Activated CD8-positive, alpha-beta memory T cell treated with anti-CD3 and anti-CD28 coated beads, Interleukin-2, amount 50 U/mL, for 1 hour (primary cell): Measurements from ENCODE around the gene RGS14.
"Not testable (repeated sequence)": the region's sequence is repeated elsewhere in the genome, so short reads cannot be mapped to it uniquely, and the experiment has no call there.

Experiments used
- DNase-seq: peaks from one replicate; pipeline ENCODE4 v3.0.0-alpha.2; 2020; ENCODE audit errors: extremely low read depth

RGS14 gene

DNA sequence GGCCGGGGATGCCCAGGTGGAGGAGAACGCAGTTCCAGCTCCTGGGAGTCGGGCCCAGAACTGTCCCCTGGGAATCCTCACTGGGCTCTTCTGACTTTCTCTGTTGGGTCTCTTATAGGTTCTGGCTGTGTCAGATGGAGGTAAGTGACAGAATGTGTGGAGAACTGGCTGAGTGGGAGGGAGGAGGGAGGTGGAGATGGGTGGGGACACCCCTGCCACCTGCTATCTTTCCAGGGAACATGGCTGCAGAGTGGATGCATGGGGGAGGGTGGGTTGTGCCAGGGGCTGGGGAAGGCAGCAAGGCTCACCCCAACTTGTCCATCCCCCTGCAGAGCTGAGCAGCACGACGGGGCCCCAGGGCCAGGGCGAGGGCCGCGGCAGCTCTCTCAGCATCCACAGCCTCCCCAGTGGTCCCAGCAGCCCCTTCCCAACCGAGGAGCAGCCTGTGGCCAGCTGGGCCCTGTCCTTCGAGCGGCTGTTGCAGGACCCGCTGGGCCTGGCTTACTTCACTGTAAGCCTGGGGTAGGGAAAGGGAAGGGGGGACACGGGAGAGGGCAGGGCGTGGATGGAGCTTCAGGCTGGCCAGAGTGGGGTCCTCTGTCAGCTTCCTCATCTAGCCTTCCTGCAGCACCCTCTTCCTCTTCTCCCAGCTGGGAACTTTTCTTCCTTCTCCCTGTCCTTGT, 8.3 kb downstream of the RGS14 start:
- DNase-seq = no peak

DNA sequence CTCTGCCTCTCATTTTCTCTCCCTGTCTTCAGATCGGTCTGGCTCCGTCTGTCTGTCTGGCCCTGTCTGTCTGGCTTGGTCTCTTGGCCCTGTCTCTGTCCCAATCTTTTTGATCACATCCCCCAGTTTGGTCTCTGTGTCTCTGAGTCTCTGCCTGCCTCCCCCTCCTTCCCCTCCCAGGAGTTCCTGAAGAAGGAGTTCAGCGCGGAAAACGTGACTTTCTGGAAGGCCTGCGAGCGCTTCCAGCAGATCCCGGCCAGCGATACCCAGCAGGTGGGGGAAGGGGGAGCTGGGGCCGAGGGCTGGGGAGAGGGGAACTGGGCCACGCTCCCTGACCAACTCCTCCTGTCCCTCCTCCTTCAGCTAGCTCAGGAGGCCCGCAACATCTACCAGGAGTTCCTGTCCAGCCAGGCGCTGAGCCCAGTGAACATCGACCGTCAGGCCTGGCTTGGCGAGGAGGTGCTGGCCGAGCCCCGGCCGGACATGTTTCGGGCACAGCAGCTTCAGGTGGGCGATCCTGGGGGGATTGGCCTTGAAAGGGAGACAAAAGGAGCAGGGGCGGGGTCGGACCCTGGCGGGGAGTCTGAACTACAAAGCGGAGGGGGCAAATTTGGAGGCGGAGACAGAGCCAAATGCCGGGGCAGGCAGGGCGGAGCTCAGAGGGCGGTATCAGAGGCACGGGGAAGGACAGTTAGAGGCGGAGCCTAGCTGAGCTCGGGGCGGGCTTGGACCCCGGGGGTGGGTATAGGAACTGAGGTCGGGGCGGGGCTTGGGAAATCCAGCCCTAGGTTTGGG, 9.0 kb downstream of the RGS14 start:
- no peak for DNase-seq

DNA sequence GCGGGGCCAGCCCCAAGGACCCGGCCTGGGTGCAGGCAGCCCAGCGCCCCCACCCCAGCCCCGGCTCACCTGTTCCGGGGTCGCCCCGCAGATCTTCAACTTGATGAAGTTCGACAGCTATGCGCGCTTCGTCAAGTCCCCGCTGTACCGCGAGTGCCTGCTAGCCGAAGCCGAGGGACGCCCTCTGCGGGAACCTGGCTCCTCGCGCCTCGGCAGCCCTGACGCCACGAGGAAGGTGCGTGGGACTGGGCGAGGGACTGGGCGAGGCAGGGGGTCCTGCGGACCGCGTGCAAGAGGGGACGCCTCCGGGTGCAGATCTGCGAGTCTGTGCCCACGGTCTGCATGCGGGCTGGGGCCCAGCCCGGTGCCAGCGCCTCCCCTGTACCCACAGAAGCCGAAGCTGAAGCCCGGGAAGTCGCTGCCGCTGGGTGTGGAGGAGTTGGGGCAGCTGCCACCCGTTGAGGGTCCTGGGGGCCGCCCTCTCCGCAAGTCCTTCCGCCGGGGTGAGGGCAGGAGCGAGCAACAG, 9.7 kb downstream of the RGS14 start:
- no peak for DNase-seq

GRCh38 chr5:177367981-177368868, 10.5 kb downstream of the RGS14 start:
- DNase-seq = no peak

DNA sequence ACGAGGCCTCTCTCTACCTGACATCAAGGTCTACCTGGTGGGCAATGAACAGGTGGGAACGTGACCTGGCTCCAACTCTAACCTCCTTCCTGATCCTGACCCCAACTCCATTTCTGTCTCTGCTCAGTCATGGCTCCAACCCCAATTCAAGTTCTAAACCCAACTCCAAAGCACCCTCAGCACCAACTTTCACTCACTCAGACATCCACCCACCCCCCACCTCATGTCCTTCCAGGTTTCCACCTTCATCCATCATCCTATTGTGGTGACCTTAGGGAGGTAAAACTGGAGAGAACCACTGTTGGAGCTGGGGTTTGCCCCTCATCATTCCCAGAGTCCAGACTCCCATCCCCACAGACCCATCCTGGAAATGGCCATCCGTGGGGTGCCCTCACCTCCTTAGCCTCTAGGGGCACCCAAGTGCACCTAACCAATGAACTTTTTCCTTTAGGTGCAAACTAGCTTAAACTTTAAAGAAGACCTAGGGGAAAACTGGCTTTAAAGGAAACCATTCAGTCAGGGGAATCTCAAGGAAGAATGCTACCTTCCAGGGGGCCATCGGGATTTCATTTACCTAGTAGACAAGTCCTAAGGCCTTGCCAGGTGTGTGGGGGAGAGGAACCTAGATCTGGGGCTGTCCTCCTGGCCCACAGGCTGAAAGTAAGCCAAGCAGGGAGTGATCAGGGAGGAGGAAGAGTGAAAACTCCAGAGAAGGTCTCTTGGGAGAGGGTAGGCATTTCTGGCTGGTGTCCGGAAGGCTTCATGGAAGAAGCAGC, 11.3 kb downstream of the RGS14 start:
- DNase-seq = no peak

DNA sequence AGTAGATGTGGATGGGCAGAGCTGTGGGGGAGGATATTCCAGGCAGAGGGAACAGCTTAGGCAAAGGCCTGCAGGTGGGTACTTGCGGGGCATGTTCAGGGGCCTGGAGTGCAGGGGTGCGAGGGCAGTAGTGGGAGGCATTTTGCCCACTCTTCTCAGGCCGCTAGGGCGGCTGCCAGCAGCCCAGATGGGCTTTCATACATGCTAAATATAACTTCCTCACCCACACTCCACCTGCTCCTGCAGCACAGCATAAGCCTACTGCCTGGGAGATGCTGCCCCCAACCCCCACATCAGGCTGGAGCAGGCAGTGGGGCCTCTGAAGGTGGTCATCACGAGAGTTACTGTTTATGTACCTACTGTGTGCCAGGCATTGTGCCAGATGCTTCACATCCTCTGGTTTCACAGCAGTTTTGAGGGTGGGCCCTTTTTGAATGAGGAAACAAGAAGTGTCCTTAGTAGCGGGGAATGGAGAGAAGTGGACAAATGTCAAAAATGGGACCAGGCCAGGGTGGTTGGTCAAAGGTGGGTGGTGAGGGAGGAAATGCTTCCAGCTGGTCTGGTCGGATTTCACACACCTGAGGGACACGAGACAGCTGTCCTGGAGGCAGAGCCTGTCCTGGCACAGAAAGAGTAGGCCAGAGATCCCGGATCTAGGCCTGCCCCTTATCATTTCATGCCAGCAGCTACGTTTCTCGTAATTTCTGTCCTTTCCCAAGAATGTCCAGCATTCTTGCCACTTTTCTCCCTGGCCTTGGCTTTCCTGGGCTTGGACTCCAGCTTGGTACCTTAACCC, 12.1 kb downstream of the RGS14 start:
- DNase-seq = no peak

- DNase-seq = no peak
Observed at GRCh38 chr5:177370488-177371119, 12.9 kb downstream of the RGS14 start.

- no peak for DNase-seq
Observed at GRCh38 chr5:177371120-177372033, 13.7 kb downstream of the RGS14 start.

GRCh38 chr5:177372034-177372896, 14.5 kb downstream of the RGS14 start:
- no peak for DNase-seq

DNA sequence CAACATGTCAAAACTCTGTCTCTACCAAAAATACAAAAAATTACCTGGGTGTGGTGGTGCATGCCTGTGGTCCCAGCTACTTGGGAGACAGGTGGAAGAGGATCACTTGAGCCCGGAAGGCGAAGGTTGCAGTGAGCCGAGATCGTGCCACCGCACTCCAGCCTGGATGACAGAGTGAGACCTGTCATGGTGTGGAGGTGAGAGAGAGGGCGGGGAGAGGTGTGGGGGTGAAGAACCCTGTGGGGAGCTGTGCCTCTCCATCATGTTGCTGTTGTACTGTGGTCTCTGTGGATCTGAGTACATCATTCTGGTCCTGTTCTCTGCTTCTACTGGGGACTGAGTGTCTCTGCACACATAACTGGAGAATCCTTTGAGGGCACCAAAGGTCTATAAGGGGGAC, 15.2 kb downstream of the RGS14 start:
- DNase-seq = no peak

- DNase-seq = no peak
Observed at GRCh38 chr5:177373806-177374205, 16.1 kb downstream of the RGS14 start.

GRCh38 chr5:177374211-177374610, 16.5 kb downstream of the RGS14 start:
- DNase-seq = no peak

DNA sequence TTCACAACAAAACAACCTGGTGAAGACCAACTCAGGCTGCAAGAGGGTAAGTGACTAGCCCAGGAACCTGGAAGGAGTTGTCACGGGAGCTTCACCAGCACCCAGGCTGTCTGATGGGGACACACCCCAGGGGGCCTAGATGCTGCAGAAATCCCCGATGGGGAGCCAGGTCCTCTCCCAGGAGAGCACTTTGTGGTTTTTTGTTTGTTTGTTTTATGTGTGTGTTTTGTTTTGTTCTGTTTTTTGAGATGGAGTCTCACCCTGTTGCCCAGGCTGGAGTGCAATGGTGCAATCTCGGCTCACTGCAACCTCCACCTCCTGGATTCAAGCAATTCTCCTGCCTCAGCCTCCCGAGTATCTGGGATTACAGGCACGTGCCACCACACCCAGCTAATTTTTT, 17.8 kb downstream of the RGS14 start:
- DNase-seq = not testable (repeated sequence)

DNA sequence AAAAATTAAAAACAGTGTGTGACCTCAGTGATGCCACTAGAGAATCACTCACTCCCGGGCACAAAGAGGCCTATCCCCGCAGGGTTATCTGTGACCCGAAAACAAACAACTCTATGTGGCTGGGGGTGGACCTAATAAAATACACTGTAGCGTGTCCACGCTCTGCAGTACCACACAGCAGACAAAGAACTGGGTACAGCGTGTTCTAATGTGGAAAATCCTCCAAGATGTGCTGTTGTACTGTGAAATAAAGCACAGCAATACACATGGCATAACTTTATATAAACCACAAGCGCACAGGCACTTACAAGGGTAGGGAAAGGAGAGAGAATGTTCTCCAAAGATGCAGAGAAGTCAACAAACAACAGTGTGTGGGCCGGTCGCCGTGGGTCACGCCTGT, 18.4 kb downstream of the RGS14 start:
- no peak for DNase-seq

- DNase-seq = no peak
Observed at GRCh38 chr5:177377851-177378776, 20.4 kb downstream of the RGS14 start.

GRCh38 chr5:177378884-177379883, 21.5 kb downstream of the RGS14 start:
- DNase-seq = no peak
